HEK293 (cell line): Measurements from ENCODE around the gene PWWP2B.

Experiments
- CTCF ChIA-PET: fragments of 350-600 bp; formaldehyde crosslinking; extraction: SDS; loops from one replicate; lab custom pipeline; 2021; ENCODE audit warnings: antibody characterized with exemption; lab: Yijun Ruan, JAX
- POLR2A ChIA-PET: fragments of 300-600 bp; formaldehyde crosslinking; extraction: SDS; loops from one replicate; lab custom pipeline; 2020; ENCODE audit warnings: antibody characterized with exemption, inconsistent platforms; lab: Yijun Ruan, JAX
- H3K27ac ChIP-seq: fragments of 200-500 bp; sonication (Bioruptor generic); 2 replicates; pipeline ENCODE4 v1.5.1; 2014; ENCODE audit warnings: low read depth, low read length, control low read depth, inconsistent platforms; ENCODE audit errors: extremely low read depth
- H3K36me3 ChIP-seq, 2 experiments: fragments of 200-500 bp in 1 of 2; sonication (Bioruptor generic) in 1 of 2; 1 replicate in 1 of 2; 2 replicates in 1 of 2; pipeline ENCODE4 v1.5.1; 2014 to 2017; ENCODE audit warnings: inconsistent platforms in 2 of 2, low read length in 2 of 2; ENCODE audit not compliant: control insufficient read depth in 2 of 2, insufficient read depth in 1 of 2
- H3K4me1 ChIP-seq: fragments of 200-500 bp; sonication (Bioruptor generic); 2 replicates; pipeline ENCODE4 v1.5.1; 2014; ENCODE audit warnings: mild to moderate bottlenecking, low read length, inconsistent platforms; ENCODE audit not compliant: control insufficient read depth, insufficient read depth
- H3K4me3 ChIP-seq: 2 replicates; pipeline ENCODE4 v1.5.1; 2011; ENCODE audit warnings: low read depth, mild to moderate bottlenecking, control low read depth, low read length, moderate library complexity
- H3K9me3 ChIP-seq: fragments of 200-500 bp; sonication (Bioruptor generic); 2 replicates; pipeline ENCODE4 v1.5.1; 2014; ENCODE audit warnings: low read depth, low read length, inconsistent platforms; ENCODE audit not compliant: control insufficient read depth, insufficient read depth
- GLIS2 ChIP-seq: fragments of 450-650 bp; formaldehyde crosslinking; IDR thresholded peaks from 2 replicates; pipeline ENCODE4 v1.5.1; 2016; ENCODE audit warnings: missing biosample characterization, missing genetic modification characterization
- HOXA7 ChIP-seq: sonication (generic); formaldehyde crosslinking; IDR thresholded peaks from 2 replicates; pipeline ENCODE4 v1.8.1; 2022; ENCODE audit warnings: missing genetic modification reagents, borderline replicate concordance
- HOXC10 ChIP-seq: sonication (generic); formaldehyde crosslinking; IDR thresholded peaks from 2 replicates; pipeline ENCODE4 v1.8.1; 2023; ENCODE audit warnings: mild to moderate bottlenecking, missing genetic modification reagents
- MEIS1 ChIP-seq: sonication (generic); formaldehyde crosslinking; IDR thresholded peaks from 2 replicates; pipeline ENCODE4 v1.8.1; 2022; ENCODE audit warnings: missing genetic modification reagents, mild to moderate bottlenecking, borderline replicate concordance
- YY2 ChIP-seq: fragments of 450-650 bp; formaldehyde crosslinking; IDR thresholded peaks from 2 replicates; pipeline ENCODE4 v1.5.1; 2016; ENCODE audit warnings: missing biosample characterization, missing genetic modification characterization
- ZFP3 ChIP-seq: fragments of 450-650 bp; formaldehyde crosslinking; IDR thresholded peaks from 2 replicates; pipeline ENCODE4 v1.5.1; 2016; ENCODE audit warnings: low read depth, missing biosample characterization, missing genetic modification characterization
- ZIC2 ChIP-seq: fragments of 450-650 bp; formaldehyde crosslinking; IDR thresholded peaks from 2 replicates; pipeline ENCODE4 v1.5.1; 2016; ENCODE audit warnings: missing biosample characterization, missing genetic modification characterization
- ZNF157 ChIP-seq: fragments of 450-650 bp; formaldehyde crosslinking; IDR thresholded peaks from 2 replicates; pipeline ENCODE4 v1.5.1; 2016; ENCODE audit warnings: missing biosample characterization, missing genetic modification characterization
- ZNF174 ChIP-seq: fragments of 450-650 bp; formaldehyde crosslinking; IDR thresholded peaks from 2 replicates; pipeline ENCODE4 v1.5.0; 2017; ENCODE audit warnings: missing biosample characterization, mild to moderate bottlenecking, missing genetic modification characterization
- ZNF221 ChIP-seq: fragments of 450-650 bp; formaldehyde crosslinking; IDR thresholded peaks from 2 replicates; pipeline ENCODE4 v1.5.1; 2017; ENCODE audit warnings: missing biosample characterization, missing genetic modification characterization, borderline replicate concordance
- ZNF223 ChIP-seq: fragments of 450-650 bp; formaldehyde crosslinking; IDR thresholded peaks from 2 replicates; pipeline ENCODE4 v1.5.1; 2016; ENCODE audit warnings: missing biosample characterization, missing genetic modification characterization
- ZNF311 ChIP-seq: fragments of 450-650 bp; formaldehyde crosslinking; IDR thresholded peaks from 2 replicates; pipeline ENCODE4 v1.5.1; 2017; ENCODE audit warnings: missing biosample characterization, missing genetic modification characterization, borderline replicate concordance
- ZNF416 ChIP-seq: fragments of 450-650 bp; formaldehyde crosslinking; IDR thresholded peaks from 2 replicates; pipeline ENCODE4 v1.5.1; 2016; ENCODE audit warnings: missing biosample characterization, missing genetic modification characterization
- ZNF426 ChIP-seq: fragments of 450-650 bp; formaldehyde crosslinking; IDR thresholded peaks from 2 replicates; pipeline ENCODE4 v1.5.1; 2017; ENCODE audit warnings: missing biosample characterization, missing genetic modification characterization, mild to moderate bottlenecking, inconsistent platforms, moderate library complexity
- ZNF530 ChIP-seq: fragments of 450-650 bp; formaldehyde crosslinking; IDR thresholded peaks from 2 replicates; pipeline ENCODE4 v1.5.1; 2016; ENCODE audit warnings: low read depth, missing biosample characterization, missing genetic modification characterization
- ZNF555 ChIP-seq: fragments of 450-650 bp; formaldehyde crosslinking; conservative IDR thresholded peaks from 2 replicates; pipeline ENCODE4 v1.5.1; 2017; ENCODE audit warnings: missing biosample characterization, mild to moderate bottlenecking, missing genetic modification characterization, inconsistent platforms
- TF ChIP-seq, protein P1 (sequence below): fragments of 450-650 bp; formaldehyde crosslinking; IDR thresholded peaks from 2 replicates; pipeline ENCODE4 v1.5.1; 2017; ENCODE audit warnings: missing biosample characterization, missing genetic modification characterization
- TF ChIP-seq, protein P2 (sequence below): fragments of 450-650 bp; formaldehyde crosslinking; IDR thresholded peaks from 2 replicates; pipeline ENCODE4 v1.5.1; 2016; ENCODE audit warnings: missing biosample characterization, missing genetic modification characterization
- TF ChIP-seq, protein P3 (sequence below): fragments of 450-650 bp; formaldehyde crosslinking; conservative IDR thresholded peaks from 2 replicates; pipeline ENCODE4 v1.5.1; 2016; ENCODE audit warnings: low read depth, missing biosample characterization, missing genetic modification characterization

PWWP2B gene

DNA sequence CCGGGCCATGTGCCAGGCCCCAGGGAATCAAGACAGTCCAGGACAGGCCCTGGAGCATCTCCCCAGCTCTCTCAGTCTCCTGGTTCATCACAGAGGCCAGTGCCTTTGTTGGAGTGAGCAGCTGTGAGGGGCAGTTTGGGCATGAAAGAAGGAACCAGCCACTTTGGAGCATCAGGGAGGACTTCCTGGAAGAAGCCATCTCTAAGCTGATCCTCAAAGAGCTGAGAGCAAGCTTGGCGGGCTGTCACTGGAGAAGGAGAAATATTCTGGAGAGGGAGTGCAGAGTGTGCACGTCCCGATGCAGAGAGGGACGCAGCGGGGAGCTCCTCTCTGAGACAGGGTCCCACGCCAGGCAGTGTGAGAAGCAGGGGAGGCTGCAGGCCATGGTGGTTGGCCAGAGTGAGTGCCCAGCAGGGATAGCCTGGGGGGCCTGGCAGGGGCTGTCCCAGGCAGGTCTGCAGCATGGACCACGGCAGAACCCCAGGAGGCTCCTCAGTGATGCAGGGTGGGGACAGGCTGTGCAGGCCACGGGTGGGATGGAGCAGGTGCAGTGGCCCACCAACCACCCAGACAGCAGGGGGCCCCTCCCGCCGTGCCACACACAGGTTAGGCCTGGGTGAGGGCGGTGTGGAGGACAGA is 34.7 kb downstream of the PWWP2B start:
- H3K27ac ChIP-seq, result no peak overlapping the region

DNA sequence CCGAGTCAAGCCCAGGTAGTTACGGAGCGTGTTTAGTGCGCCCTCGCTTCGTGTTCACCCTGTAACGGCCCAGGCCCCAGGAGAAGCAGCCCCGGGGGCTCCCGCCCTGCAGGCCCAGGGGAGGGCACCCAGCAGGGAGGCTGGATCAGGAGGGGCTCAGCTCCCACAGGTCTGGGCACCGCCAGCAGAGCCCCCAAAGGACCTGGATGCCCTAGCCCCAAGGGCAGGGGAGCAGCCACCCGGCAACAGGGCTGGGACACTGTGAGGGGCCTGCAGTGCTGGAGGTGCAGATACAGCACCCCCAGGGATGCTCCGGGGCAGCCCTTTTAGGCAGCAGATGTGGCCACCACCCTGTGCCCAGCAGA is 35.2 kb downstream of the PWWP2B start:
- Histone ChIP-seq H3K27ac (no peak overlapping the region), H3K4me3 (no peak overlapping the region), H3K4me1 (no peaks in the 10 kb centered on the region), H3K36me3 (peaks cover 0 to 9% of the 10 kb centered on the region in 2 experiments; a peak in 1 of 3 replicates), H3K9me3 (no peaks in the 10 kb centered on the region)
- TF ChIP-seq ZIC2 (tag by site-specific recombination) (peak; percentile 8), GLIS2 (tag by site-specific recombination) (peak; percentile 47; the same call in 1 of the 2 replicates), ZNF555 (no peak), ZNF426 (tag by site-specific recombination) (no peak), HOXC10 (CRISPR knock-in tag) (no peak), ZNF223 (tag by site-specific recombination) (no peak), ZNF174 (tag by site-specific recombination) (no peak), HOXA7 (CRISPR knock-in tag) (no peak)
- TF ChIP-seq, protein P1, sequence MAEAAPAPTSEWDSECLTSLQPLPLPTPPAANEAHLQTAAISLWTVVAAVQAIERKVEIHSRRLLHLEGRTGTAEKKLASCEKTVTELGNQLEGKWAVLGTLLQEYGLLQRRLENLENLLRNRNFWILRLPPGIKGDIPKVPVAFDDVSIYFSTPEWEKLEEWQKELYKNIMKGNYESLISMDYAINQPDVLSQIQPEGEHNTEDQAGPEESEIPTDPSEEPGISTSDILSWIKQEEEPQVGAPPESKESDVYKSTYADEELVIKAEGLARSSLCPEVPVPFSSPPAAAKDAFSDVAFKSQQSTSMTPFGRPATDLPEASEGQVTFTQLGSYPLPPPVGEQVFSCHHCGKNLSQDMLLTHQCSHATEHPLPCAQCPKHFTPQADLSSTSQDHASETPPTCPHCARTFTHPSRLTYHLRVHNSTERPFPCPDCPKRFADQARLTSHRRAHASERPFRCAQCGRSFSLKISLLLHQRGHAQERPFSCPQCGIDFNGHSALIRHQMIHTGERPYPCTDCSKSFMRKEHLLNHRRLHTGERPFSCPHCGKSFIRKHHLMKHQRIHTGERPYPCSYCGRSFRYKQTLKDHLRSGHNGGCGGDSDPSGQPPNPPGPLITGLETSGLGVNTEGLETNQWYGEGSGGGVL (tag by site-specific recombination), result no peak
- POLR2A ChIA-PET, result interaction anchor here (0.5 kb wide), 1 partner anchor 136 kb away, joined by 4 read pairs; no protein-coding TSS in a partner anchor
- CTCF ChIA-PET, result interaction anchor here (1.0 kb wide), 1 partner anchor 22 kb away, joined by 3 read pairs; no protein-coding TSS in a partner anchor

More for the DNA sequence above, 34.7 kb downstream of the PWWP2B start:
- ChIA-PET POLR2A (interaction anchor here (0.5 kb wide), 1 partner anchor 136 kb away, joined by 4 read pairs; no protein-coding TSS in a partner anchor), CTCF (interaction anchor here (1.0 kb wide), 1 partner anchor 22 kb away, joined by 3 read pairs; no protein-coding TSS in a partner anchor)
- no peak for TF ChIP-seq ZNF416 (tag by site-specific recombination)
- peak; percentile 33; the same call in 1 of the 2 replicates for TF ChIP-seq ZIC2 (tag by site-specific recombination)
- Histone ChIP-seq H3K36me3 (peaks cover 0 to 9% of the 10 kb centered on the region in 2 experiments; a peak in 1 of 3 replicates), H3K4me1 (no peaks in the 10 kb centered on the region), H3K4me3 (no peak overlapping the region), H3K9me3 (no peaks in the 10 kb centered on the region)

DNA sequence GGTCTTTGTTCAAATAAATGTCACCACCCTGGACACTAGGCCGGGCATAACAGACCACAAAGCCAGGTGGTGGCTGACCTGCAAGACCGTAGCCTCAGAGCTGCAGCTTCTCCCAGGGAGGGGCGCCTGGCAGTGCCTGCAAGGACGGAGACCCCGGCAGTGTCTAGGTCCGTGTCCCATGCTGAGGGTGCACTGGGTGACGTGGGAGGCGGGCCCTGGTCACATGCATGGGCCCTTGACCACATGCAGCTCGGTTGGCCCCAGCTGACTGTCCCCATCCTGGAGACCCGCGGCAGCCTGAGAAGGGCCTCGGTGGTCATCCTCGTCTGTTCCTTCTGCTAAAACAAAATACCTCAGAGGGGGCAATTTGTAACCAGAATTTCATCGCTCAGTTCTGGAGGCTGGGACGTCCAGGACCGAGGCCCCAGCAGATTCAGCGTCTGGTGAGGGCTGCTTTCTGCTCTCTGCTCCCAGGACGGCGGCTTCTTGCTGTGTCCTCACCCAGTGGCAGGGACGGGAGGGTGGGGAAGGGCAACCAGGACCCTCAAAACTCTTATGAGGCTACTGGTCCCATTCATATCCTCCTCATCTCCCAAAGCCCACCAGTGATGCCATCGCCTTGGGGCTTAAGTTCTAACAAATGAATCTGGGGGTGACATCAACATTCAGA is 36.8 kb downstream of the PWWP2B start:
- H3K4me1 ChIP-seq, result no peaks in the 10 kb centered on the region
- TF ChIP-seq, protein P2, sequence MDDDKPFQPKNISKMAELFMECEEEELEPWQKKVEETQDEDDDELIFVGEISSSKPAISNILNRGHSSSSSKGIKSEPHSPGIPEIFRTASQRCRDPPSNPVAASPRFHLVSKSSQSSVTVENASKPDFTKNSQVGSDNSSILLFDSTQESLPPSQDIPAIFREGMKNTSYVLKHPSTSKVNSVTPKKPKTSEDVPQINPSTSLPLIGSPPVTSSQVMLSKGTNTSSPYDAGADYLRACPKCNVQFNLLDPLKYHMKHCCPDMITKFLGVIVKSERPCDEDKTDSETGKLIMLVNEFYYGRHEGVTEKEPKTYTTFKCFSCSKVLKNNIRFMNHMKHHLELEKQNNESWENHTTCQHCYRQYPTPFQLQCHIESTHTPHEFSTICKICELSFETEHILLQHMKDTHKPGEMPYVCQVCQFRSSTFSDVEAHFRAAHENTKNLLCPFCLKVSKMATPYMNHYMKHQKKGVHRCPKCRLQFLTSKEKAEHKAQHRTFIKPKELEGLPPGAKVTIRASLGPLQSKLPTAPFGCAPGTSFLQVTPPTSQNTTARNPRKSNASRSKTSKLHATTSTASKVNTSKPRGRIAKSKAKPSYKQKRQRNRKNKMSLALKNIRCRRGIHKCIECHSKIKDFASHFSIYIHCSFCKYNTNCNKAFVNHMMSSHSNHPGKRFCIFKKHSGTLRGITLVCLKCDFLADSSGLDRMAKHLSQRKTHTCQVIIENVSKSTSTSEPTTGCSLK (tag by site-specific recombination), result no peak
- TF ChIP-seq ZFP3 (tag by site-specific recombination) (no peak), ZNF157 (no peak), ZNF311 (tag by site-specific recombination) (no peak), ZNF221 (tag by site-specific recombination) (no peak), MEIS1 (CRISPR knock-in tag) (no peak), YY2 (tag by site-specific recombination) (no peak), ZNF530 (tag by site-specific recombination) (no peak)
- TF ChIP-seq, protein P3, sequence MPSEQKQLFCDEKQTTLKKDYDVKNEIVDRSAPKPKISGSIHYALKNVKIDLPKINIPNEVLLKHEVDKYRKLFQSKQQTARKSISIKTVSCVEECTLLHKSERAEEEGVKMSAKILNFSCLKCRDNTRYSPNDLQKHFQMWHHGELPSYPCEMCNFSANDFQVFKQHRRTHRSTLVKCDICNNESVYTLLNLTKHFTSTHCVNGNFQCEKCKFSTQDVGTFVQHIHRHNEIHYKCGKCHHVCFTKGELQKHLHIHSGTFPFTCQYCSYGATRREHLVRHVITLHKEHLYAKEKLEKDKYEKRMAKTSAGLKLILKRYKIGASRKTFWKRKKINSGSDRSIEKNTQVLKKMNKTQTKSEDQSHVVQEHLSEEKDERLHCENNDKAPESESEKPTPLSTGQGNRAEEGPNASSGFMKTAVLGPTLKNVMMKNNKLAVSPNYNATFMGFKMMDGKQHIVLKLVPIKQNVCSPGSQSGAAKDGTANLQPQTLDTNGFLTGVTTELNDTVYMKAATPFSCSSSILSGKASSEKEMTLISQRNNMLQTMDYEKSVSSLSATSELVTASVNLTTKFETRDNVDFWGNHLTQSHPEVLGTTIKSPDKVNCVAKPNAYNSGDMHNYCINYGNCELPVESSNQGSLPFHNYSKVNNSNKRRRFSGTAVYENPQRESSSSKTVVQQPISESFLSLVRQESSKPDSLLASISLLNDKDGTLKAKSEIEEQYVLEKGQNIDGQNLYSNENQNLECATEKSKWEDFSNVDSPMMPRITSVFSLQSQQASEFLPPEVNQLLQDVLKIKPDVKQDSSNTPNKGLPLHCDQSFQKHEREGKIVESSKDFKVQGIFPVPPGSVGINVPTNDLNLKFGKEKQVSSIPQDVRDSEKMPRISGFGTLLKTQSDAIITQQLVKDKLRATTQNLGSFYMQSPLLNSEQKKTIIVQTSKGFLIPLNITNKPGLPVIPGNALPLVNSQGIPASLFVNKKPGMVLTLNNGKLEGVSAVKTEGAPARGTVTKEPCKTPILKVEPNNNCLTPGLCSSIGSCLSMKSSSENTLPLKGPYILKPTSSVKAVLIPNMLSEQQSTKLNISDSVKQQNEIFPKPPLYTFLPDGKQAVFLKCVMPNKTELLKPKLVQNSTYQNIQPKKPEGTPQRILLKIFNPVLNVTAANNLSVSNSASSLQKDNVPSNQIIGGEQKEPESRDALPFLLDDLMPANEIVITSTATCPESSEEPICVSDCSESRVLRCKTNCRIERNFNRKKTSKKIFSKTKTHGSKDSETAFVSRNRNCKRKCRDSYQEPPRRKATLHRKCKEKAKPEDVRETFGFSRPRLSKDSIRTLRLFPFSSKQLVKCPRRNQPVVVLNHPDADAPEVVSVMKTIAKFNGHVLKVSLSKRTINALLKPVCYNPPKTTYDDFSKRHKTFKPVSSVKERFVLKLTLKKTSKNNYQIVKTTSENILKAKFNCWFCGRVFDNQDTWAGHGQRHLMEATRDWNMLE (tag by site-specific recombination), result no peak

More for the DNA sequence above, 36.8 kb downstream of the PWWP2B start:
- Histone ChIP-seq H3K9me3 (no peaks in the 10 kb centered on the region), H3K36me3 (no peaks in the 10 kb centered on the region), H3K4me3 (no peak overlapping the region), H3K27ac (no peak overlapping the region)
- CTCF ChIA-PET, result interaction anchor here (0.8 kb wide), 1 partner anchor 10 kb away, joined by 3 read pairs; no protein-coding TSS in a partner anchor
- POLR2A ChIA-PET, result interaction anchor here (0.6 kb wide), 1 partner anchor 12 kb away, joined by 3 read pairs; no protein-coding TSS in a partner anchor
